ENCODE data around the gene ODAM.
"Not testable (repeated sequence)": the region's sequence is repeated elsewhere in the genome, so short reads cannot be mapped to it uniquely, and the experiment has no call there.

ODAM gene

DNA sequence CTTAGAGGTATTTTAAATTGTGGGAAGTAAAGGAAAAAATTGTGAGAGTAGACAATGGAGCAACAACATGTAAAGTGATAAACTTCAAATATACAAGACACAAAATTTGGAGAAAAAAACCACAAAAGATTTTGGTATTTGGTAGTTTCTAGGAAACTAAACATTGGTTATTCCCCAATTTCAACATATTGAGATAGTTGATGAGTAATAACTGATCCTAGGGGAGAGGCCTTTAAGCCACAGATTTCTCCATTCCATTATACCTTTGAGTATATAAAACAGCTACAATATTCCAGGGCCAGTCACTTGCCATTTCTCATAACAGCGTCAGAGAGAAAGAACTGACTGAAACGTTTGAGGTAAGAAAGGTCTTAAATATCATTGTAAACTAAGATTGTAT lies 30.3 kb downstream of the ODAM start, which contains the start of gene FDCSP:
TSS of gene FDCSP (plus strand) at position 301 of the 400 bp plus-strand sequence. CDS start 5,071 bp downstream, outside the sequence.
- DNase-seq, result no peak

DNA sequence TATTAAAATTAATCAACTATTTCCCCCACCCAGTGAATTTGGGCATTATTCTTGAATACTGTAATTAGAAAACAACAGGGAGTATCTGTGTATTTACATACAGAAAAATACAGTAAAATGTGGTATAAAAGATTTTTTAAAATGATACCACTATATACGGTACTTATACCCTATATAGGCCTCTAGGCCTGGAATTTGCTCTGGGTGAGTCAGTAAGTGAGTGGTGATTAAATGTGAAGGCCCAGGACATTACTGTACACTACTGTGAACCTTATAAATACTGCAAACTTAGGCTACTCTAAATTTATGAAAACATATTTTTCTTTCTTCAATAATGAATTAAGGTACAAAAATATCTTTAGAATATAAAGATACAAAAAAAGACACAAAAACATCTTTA lies 40.6 kb downstream of the ODAM start:
- DNase-seq, result no peak

DNA sequence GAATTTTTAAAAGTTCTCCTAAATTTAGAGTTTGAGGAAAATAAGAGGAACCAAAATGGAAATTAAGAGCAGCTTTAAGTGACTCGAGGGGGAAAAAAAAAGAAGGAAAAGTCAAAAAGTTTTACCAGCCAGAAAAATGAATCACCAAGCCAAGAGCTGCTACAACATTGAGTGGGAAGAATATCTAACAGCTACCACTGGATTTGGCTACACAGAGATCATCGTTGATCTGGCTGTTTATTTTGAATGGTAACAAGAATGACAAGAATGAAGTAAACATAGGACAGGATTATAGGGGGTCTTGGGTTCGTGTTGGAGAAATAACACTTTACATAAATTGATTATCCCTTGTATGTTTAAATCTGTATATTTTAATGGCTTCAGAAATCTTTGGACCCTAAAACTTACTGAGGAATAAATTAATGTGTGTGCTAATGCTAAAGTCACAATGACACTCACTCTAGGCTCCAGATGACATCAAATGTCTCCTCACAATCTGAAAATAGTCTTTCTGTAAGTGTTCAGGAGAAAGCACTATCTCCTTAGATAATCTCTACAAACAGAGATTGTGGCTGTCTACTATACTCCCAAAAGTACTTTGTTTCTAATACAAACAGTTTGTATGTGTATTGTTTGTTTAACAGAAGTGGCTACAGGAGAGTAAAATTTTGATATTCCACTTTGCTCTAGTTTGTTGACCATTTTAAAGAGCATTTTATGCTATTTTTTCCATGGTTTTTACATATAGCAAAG lies 43.8 kb downstream of the ODAM start:
- DNase-seq, result no peak

DNA sequence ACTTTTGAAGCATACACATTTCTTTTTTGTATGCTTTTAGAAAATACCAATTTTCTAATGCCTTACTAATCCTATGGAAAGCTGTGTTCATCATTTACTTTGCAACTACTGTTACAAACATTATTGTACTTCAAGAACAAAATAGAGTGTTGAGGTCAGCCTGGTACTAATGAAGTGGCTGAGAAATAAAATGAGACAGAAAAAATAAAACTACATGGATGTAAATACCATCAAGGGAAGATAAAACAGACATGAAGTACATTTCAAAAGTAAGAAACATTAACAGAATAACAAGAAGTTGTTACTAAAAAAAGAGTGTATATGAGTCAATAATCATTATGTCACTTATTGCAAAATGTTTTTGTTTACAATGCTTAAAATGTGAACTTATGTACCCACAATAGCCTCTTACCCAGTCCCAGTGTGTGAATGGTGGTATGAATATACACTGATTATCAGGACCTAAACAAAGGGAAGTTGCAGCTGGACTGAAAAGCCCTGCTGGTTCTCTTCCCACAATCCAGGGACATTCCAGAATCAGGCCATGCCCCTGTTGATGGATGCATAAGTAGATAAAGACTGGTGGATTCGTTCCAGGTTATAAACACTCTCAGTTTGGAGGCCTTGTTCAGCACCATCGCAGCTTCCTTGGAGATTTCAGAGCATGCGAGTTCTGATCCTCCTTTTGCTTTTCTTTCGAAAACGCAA lies 44.5 kb downstream of the ODAM start:
- no peak for DNase-seq

DNA sequence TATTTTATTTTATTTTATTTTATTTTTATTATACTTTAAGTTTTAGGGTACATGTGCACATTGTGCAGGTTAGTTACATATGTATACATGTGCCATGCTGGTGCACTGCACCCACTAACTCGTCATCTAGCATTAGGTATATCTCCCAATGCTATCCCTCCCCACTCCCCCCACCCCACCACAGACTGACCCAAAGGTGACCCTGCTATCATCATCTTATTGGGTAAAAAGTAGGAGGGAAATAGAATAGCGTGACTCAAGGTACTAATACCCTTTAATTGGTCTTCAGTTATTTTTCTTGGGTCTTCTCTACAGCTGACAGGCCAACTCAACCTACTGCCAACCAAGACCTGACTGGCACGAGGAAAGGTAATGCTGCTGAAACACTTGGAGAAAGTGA lies 46.8 kb downstream of the ODAM start, which contains the start of gene CSN3:
TSS of gene CSN3 (plus strand) at position 301 of the 400 bp plus-strand sequence. CDS start 2,223 bp downstream, outside the sequence.
- DNase-seq, result not testable (repeated sequence)

DNA sequence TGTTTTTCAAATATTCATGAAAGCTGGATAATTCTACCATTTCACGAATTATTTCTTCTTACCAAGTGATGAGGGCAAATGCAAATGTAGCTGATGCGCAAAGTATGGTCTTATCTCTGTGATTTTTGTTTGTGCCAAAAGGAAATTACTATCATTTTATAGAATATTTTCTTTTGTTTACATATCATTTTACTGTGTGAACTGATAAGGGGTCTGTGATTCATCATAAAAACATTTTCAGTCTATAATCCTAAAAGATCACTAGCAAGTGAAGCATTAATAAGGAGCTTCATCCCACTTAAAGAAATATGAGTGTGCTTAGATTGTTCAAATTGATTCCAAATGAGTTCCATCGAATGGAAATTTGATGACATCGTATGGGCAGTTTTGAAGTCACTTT lies 47.6 kb downstream of the ODAM start:
- no peak for DNase-seq

DNA sequence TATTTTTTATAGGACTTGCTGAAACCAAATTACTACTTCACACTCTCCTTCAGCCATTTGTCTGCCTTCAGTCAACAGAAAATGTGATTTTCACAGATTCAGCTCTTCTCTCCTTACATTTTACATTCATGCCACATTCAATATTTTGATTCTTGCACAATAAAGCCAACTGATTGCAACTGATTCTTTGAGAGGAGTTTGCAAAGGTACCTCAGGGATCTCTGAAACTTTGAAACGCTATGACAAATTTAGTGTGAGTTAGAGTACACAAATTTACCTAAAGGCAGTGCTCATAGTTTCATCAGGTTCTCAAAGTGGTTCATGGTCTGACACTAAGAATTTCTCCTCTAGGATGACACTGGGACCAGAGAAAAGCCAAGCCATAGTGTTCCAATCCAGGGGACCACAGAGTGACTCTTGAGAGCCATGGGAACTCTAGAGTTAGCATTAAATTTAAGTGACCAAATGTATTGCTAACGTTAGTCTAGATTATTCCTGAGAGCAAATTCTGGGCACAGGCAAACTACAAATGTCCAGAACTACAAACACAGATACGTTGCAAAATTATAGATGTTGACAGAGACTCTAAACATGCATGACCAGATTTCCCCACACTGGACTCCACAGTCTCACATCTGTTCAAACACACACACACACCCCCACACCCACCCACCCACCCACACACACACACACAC lies 55.9 kb downstream of the ODAM start:
- no peak for DNase-seq

DNA sequence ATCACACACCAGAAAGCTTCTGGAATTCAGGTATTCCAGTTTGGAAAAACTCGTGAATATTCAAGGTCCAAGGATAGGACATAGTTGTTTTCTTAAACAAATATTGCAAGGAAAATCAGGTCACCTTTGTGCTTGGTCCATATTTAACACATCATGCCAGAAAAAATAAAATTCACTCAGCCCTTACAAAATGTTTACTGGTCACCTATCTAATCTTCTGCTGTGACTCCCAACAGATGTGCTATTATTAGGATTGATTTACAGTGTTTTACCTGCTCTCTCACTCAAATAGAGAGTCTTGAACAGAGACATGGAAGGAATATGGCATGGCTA lies 56.4 kb downstream of the ODAM start:
- no peak for DNase-seq

Measured in KG1 (cell line).